Breast epithelium (tissue), 3 donors: ENCODE data around the gene ARAF.
"Not testable (repeated sequence)": the region's sequence is repeated elsewhere in the genome, so short reads cannot be mapped to it uniquely, and the experiment has no call there.

ENCODE experiments used
- POLR2A ChIP-seq: fragments of 450-650 bp; IDR thresholded peaks from one replicate; pipeline ENCODE4 v1.6.1; 2016; ENCODE audit warnings: antibody characterized with exemption, mild to moderate bottlenecking, moderate library complexity
- TF ChIP-seq, protein P1 (sequence below), 3 donors: fragments of 450-650 bp; IDR thresholded peaks; one replicate each; pipeline ENCODE4 v1.5.1; 2016 to 2017; ENCODE audit warnings: antibody characterized with exemption in 3 of 3, mild to moderate bottlenecking in 3 of 3, moderate library complexity in 3 of 3

DNA sequence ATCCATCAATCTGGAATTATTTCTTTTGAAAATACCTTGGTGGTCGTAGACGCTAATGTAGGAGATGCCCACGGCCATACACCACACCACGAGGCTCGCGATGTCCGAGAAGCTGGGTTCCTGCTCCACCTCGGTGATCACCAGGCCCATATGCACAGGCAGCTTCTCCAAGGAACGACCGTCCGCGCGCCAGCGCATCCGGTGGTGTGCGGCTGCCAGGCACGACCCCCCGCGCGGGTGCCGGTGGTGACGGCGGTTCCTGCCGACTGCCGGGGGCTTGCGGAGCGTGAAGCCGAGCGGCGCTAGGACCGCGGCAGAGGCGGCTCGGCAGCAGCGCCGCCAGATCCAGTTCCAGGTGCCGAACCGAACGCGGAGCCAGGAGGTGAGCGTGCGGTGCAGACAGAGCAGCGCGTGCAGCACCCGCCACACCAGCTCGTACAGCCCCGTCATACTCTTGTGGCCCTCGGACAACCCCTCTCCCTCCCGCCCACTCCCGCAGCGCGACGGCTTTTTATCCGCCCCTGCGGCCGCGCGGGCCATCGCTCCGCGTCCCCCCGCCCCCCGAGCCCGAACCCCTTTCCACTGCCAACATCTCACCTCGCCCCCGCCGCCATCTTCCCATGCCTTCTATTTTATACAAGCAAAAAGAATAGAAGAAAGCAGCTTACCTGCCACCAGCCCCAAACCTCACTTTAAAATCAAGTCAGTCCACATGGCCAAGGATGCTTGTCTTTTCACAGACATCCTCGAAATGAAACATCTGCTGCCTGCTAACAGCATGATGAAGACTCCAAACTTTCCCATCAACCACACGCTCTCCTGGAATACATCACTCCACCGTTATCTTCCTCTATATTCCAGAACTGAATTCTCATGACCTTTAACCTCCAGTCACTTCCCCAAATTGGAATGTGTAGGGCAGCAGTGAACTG is 47.7 kb upstream of the ARAF start:
- TF ChIP-seq, protein P1, sequence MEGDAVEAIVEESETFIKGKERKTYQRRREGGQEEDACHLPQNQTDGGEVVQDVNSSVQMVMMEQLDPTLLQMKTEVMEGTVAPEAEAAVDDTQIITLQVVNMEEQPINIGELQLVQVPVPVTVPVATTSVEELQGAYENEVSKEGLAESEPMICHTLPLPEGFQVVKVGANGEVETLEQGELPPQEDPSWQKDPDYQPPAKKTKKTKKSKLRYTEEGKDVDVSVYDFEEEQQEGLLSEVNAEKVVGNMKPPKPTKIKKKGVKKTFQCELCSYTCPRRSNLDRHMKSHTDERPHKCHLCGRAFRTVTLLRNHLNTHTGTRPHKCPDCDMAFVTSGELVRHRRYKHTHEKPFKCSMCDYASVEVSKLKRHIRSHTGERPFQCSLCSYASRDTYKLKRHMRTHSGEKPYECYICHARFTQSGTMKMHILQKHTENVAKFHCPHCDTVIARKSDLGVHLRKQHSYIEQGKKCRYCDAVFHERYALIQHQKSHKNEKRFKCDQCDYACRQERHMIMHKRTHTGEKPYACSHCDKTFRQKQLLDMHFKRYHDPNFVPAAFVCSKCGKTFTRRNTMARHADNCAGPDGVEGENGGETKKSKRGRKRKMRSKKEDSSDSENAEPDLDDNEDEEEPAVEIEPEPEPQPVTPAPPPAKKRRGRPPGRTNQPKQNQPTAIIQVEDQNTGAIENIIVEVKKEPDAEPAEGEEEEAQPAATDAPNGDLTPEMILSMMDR (IDR thresholded peaks at IDR 0.05), result not testable (repeated sequence)
- TF ChIP-seq POLR2A, result not testable (repeated sequence)
